Stimulated activated CD8-positive, alpha-beta memory T cell treated with anti-CD3 and anti-CD28 coated beads, Interleukin-4, amount 100 ng/mL, for 1 hour (primary cell): ENCODE results near the gene KCNC2.

Experiments
- DNase-seq, 2 donors: peaks; one replicate each; pipeline ENCODE4 v3.0.0-alpha.2; 2020; ENCODE audit warnings: low read depth in 2 of 2, low spot score in 1 of 2

Gene KCNC2

DNA sequence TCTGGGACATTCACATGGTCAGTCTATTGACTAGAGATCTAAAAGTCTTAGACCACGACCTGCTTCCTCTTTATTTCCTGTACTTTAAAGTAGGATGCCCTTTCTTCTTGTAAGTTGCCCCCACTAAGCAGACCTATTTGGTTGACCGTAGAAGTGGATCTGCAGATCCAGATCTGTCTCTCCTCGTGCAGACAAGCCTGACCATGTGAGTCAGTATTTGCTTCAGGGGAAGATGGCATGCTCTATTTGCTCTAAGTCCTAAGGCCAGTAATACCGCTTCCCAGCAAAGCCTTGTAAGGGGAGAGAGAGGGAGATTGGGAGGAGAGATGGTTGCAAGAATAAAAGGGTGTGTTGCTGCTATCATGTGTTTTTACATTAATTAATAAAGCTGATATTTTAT, 46.8 kb downstream of the KCNC2 start:
- DNase-seq: no peak

DNA sequence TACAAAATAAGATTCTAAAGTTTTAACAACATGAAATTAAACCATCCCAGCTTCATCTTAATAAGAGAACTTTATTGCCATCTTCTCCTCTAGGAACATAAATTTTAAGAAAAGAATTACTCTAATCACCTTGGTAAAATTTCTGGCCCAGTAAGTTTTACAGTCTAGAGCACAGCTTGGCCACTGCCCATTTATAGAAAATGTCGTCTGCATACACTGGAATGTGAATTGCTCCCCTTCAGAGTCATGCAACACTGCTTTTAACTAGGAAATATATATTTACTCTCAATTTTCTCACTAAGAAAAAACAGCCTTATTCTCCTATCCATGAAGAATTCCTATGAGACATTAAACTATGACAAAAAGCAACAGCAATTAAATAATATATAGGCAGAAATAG, 48.2 kb downstream of the KCNC2 start:
- no peak for DNase-seq

DNA sequence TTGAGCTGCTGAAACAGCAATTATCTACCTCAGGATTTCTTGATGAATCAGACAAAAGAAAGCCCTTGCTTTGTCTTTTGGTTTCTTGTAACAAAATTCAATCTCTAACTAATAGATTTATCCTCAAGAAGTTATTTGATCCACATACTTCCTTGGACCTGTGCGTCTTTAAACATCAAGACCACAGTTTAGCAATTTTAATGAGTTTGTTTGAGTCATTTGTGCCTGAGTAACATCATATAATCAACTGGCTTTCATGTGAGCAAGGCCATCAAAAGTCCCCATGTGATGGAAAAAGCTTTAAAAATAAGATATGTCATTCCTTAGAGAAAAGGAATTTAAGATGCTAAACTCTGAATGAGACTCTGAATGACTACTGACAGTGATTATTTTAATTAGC, 52.3 kb downstream of the KCNC2 start:
- no peak for DNase-seq

DNA sequence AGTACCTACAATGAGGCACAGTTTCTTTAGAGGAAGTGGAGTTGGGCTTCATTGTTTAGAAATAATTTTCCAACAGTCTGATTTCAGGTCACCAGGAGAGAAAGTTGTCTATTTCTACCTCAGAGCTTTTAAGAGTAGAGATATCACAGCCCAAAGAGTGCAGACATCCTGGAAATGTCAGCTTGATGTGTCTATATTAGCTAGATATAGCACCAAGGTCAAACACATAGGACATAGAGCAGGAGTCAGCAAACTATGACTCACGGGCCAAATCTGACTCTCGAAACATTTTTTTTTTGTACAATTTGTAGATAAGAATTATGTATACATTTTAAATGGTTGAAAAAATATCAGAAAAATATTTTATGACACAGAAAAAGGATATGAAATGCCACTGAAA, 53.7 kb downstream of the KCNC2 start:
- DNase-seq: no peak

DNA sequence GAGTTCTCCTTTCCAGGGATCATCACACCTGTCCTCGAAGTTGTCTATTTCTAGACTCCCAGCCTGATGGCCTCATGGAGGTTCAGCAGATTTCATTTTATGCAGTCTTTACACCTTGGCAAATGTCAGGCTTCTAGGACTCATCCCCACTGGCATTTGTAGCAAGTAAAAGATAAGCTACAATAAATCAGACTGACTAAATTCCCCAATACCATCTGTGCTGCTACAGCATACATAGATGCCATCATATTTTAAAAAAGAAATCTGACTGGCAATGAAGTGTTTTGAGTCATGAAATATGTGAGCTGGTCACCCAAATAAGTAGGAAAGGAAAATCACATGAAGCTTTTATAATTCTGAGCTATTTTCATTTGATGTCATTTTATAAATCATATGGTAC, 55.3 kb downstream of the KCNC2 start:
- no peak for DNase-seq

DNA sequence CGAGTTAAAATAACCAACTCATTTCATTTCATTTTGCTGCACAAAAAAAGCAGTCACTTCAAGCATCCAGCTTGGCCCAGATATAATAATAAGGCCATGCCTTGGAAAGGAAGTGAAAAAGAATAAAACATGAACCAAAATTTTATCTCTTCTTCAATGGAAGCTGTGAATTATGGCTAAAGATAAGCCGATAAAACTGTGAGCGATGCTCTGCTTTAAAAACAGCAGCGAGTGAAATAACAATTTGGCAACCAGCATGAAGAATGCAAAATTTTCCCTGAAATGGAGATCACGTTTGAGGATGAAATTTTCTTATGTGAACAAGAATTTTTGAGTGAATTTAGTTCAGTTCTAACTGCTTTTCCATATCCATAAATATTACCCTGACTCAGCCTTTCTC, 70.4 kb downstream of the KCNC2 start:
- no peak for DNase-seq

DNA sequence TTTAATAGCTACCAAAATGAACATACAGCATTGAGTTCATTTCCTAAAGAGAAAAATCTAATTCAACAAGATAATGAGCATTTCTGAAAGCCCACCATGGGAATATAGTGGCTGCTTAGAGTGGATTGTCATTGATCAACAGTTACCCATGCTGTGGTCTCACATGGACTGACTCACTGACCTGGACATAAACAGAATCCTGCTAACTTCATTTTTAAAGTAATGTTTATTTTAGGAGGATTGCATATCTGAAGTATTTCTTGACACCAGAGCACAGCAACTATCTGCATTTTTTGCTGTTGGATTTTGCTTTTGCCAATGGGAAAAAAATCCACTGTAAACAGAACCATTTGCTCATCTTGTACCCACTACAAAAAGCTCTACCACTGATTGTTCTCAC, 71.7 kb downstream of the KCNC2 start:
- no peak for DNase-seq

DNA sequence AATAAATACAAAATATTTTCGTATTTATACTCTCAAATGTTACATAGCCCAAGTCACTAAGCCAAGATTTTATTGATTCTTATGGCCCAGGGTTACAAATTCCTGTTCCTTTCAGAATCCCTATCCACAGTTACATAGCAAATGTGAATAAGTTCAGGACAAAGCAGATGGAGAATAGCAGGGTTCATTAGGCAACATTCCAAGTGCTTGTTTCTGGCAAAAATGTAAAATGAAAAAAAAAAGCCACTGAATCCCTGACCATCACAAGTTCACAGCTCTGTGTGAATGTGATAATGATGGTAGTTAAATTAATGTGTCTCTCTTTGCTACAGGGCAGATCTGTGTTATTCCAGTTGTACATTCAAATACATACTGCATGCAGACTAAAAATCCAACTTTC, 74.6 kb downstream of the KCNC2 start:
- DNase-seq: no peak

DNA sequence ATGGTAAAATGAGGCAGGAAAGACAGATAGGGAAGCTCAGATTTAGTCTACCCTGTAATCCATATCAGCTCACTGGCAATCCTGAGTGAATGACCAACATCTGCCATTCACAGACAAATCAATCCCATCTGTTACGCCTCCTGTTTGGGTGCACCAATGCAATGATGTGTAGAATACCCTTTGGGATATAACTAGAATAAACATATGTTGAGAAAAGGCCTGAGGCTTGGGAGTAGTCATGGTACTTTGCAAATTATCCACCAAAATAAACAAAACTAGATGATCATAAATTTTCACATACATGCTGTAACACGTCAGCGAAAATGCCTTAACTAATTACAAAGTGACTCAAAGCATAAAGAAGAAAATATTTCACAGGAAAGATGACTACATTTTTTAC, 78.8 kb downstream of the KCNC2 start:
- no peak for DNase-seq

DNA sequence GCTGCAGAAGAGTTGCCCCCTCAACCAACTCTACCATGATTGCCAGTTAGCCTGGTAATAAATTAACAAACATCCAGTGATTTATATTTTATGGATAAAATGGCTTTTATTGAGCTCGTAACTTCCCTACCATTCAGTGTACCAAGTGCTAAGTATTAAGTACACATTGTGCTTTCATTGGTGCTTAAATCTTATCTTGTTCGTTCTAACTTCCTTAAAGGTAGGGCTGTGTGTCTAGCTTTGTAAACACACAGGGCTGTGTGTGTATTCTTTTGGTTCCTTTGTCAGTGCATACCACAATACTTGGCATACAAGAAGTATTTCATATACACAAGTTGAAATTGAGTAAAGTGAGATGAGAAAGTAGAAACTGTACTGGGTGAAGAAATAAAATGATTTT, 80.4 kb downstream of the KCNC2 start:
- no peak for DNase-seq

DNA sequence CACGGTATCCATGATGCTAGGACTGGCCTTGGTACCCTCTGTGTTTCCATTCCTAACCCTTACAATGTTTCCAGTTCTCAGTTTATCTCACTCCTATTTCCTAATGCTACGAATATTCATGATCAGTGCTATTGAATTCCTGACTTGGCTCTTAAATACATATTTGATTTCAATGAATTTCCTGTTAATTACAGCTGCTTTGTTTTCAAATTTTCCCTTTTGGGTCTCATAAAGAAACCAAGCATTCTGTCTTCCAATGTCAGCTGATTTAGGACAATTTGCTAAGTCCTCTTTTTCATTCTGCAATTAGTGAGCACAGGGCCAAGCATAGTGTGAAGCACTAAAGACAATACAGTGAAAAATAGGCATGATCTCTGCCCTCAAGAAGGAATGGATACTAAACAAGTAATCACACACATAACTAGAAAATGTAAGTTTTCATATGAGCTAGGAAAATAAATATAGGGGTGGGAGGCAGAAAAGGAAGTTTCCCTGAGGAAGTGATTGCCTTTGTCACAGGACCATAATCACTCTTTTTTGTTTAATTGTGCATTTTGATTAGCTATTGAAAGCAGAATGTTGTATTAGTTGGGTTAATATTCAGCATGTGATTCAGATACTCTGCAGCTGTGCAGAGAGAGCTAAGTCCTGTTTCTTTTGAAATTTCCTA, 88.5 kb downstream of the KCNC2 start:
- DNase-seq: no peak

DNA sequence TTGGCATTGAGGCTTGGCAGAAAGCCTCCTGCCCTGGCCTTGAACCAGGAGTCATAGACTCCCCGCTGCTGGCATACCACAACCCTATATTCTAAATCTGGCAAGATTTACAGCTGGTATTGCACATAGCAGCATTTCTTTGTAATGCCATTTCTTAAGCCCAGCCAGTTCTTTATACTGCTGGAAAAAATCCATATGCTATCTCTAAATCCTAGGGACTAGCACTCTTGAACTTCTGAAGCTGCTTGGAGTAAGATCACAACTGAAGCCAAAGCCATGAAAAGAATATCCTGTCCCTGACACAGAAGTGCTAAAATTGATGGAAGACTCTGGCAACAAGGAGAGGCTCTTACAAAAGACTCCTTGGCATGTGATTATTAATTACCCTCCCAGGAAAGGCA, 89.3 kb downstream of the KCNC2 start:
- no peak for DNase-seq

DNA sequence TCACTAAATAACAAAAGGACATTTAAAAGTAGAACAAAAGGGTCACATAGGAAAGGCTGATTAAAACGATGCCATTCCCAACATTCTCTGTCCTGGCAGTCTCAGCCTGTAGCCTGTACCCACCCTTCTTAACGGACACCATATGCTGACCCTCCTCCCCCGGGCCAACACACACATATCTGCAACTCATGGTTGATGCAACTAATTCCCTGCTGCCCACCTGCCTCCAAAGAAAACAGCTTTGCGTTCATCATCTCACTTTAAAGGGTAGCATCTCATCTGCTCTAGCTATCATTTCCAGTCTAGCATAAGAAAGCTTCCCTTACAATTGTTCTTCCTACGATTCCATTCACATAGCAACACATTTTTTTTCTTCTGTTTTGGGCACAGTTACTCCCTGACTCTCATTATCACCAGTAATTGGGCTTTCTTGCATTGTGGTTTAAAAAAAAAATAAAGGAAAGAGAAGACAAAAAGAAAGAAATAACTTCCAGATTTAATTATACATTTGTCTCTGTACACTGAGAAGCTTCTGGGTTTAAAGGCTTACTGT, 92.9 kb downstream of the KCNC2 start:
- no peak for DNase-seq

DNA sequence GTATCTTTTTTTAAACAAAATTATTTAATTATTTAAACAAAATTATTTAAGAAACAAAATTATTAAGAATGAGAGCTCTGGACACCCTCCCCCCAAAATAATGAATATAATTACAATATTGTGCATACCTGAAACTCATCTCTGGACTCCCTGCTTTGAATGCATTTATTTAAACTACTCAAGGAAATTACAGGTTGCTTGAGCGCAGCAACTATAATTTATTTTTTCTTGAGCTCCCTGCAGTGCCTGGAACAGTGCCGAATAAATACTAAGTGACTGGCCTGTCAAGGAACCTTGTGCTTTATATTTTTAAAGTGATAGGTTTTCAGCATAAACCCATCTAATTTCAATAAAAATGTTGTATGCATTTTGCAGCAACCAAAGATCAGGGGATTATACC, 93.9 kb downstream of the KCNC2 start:
- DNase-seq: no peak

DNA sequence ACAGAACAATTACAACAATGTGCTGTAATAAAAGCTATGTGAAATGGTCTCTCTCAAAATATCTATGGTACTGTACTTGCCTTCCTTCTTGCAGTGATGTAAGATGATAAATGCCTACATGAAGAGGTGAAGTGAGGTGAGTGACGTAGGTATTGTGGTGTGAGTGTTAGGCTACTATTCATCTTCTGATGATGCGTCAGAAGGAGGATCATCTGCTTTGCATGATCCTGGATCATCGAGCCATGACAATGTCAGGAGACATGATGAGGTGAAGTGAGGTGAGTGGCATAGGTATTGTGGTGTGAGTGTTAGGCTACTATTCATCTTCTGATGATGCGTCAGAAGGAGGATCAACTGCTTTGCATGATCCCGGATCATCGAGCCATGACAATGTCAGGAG, 105.8 kb downstream of the KCNC2 start:
- no peak for DNase-seq

DNA sequence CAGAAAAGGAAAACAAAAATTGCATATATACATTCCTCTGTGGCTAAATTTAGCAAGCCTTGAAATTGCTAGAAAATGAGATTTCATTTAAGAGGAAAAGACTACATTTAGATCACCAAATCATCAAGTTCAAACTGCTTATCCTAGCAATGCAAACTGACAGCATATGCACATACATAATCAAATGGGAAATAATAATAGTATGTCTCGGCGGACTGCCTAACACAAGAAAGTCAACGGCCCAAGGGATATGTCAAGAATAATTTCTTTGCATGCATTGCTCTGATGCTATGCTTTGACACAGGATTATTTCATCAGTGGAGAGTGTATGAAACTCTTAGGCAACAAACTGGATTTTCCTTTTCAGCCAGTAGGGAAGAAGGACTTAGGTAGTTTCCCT, 107.9 kb downstream of the KCNC2 start:
- no peak for DNase-seq

DNA sequence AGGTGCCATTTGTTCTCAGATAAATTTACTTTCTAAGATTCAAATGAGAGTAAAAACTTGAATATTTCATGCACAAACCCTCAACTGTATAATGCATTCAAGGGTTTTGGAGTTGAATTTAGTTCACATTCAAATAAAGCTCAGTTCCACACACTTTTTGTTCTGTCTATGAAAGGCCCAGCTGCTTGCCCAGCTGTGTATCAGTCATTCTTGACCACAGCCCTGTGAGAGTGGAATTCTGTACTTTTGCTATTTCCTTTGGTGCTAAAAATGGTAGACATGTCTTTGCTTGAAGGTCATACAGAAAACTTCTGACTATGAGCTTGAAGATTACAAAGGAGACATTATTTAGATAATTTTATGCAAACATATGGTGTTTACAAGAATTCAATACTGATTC, 110.4 kb downstream of the KCNC2 start:
- no peak for DNase-seq

DNA sequence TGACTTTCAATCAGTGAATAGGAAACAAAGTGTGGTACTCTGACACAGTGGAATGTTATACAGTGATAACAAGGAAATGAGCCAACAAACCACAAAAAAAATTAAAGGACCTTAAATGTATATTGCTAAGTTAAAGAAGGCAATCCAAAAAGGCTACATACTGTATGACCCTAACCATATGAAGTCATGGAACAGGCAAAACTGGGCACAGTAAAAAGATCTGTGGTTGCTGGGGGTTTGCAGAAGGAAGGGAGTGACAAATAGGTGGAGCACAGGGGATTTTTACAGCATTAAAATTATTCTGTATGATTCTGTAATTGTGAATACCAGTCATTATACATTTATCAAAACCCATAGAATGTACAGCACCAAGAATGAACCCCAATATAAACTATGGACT, 112.6 kb downstream of the KCNC2 start:
- DNase-seq: no peak

DNA sequence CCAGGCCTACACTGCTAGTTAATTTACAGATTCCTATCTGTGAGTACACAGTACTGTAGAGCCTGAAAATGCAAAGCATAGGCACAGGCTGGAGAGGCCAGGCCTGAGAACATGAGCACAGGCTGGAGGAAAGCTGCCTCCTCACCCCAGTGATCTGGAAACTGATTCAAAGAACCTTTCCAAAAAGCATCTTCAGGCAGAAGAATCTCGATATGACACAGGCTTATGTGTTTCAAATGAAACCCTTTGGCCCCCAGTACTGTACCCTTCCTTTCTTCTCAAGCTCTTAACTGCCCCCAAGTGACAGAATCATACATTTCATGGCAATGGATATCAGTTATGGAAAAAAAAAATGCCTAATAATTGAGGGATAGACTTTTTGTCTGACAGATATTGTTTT, 122.0 kb downstream of the KCNC2 start:
- DNase-seq: no peak

DNA sequence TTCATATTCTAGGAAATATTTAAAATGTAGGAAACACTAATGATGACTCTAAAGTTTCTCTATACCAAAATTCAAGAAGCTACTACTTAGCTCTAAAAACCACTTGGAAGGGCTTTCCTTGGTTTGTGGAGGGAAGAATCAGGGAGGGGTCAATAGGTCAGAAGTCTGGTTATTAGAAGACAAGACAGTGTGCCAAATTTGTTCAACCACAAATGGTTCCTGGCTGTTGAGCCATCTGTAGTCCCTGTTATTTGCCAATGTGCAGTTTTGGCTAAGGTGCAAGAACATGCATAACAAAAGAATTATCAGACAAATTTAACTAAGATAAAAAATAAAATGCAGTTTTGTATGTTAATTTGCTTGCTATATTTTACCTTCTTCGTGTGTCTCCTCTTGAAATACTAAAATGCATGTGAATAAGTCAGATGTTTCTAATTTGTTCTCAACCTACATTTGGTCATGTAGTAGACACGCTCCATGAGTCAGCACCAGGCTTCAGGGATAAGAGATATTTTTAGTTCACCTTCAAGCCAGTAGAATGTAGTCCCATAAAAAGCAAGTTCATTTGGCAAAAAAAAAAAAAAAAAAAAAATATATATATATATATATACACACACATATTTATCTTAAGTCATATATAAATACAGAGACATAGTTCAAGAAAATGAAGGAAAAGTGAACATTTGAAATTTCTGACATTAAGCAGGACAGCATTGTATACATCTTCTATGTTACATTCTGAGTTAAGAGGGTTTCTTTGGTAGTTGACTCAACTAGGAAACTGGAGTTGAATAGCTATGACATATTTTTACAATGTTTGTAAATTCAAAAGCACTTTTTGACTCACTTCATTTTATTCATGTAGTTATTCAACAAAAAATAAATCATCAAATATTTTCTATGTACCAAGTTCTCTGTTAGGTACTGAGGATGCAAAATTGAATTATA, 123.3 kb downstream of the KCNC2 start:
- no peak for DNase-seq

DNA sequence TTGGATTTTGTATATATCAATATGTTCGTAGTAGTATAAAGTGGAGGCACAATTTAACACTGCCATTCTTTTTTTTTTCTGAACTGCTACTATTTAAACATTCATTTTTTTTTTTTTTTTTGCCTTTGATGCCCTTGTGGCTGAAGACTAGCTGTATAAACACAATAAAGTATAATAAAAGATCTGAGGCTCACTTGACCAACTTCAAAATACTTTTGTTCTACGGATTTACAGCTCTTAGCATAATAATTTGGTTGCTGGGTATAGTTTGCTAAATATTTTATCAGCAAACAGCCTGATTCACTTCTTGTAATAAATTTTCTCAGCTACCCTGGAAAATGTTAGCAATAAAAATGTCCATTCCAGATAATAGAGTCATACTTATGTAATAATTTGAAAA, 128.3 kb downstream of the KCNC2 start:
- no peak for DNase-seq

DNA sequence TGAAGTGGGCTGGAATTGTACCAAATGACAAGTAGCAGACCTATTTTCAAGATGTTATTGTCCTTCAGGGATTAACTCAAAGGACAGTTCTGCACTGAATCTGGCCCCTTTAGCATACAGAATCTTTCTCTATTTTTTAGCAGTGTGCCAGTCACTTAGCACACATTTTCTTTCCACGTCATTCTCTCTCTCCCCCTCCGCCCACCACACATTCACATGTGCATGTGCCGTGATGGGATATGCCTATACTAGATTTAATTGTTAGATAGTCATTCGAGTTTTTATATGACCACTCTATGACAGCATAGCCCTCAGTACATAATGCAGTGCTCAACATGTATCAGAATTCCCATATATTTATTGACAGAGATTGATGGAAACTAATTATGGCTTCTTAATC, 129.1 kb downstream of the KCNC2 start:
- DNase-seq: no peak
